ENCODE measurements around the gene COA1. TPM values are rescaled to one million over a fixed set of nuclear protein-coding genes. Genes with fewer than 3 reads are reported as not detected.

The COA1 gene
- polyA plus RNA-seq, 1 donor from 2014 or later, result 157 TPM

- Histone ChIP-seq H3K27ac (ENCODE audit: low read length) (no peak overlapping the region), H3K9me2 (ENCODE audit: insufficient read depth, low read length) (no peaks in the 10 kb centered on the region), H3F3A (ENCODE audit: insufficient read depth, low read length, poor library complexity, severe bottlenecking) (no peaks in the 10 kb centered on the region), H3K9ac (ENCODE audit: low read length) (no peak overlapping the region), H4K20me1 (ENCODE audit: insufficient read depth) (no peaks in the 10 kb centered on the region), H3K36me3 (ENCODE audit: insufficient read depth, low read length) (no peaks in the 10 kb centered on the region), H3K9me3 (ENCODE audit: low read length) (no peaks in the 10 kb centered on the region), H3K4me2 (ENCODE audit: low read length) (no peak overlapping the region), H3K4me3 (ENCODE audit: low read length) (no peak overlapping the region), H3K79me2 (replicated peaks; ENCODE audit: insufficient read depth, low read length) (no peaks in the 10 kb centered on the region), H3K27me3 (ENCODE audit: insufficient read depth, low read depth, low read length) (no peaks in the 10 kb centered on the region), H2AFZ (ENCODE audit: low read depth, low read length) (no peak overlapping the region)
- no peak for TF ChIP-seq REST (IDR thresholded peaks at IDR 0.05; ENCODE audit: borderline replicate concordance)
- no peak for TF ChIP-seq EP300 (conservative IDR thresholded peaks at IDR 0.05; ENCODE audit: poor library complexity, severe bottlenecking)
- no peak for TF ChIP-seq EZH2 (IDR thresholded peaks at IDR 0.05; ENCODE audit: borderline replicate concordance, insufficient read depth, low read length, poor library complexity, severe bottlenecking)
- no peak for TF ChIP-seq SMC3 (conservative IDR thresholded peaks at IDR 0.05; ENCODE audit: poor library complexity)
- TF ChIP-seq, protein P1, sequence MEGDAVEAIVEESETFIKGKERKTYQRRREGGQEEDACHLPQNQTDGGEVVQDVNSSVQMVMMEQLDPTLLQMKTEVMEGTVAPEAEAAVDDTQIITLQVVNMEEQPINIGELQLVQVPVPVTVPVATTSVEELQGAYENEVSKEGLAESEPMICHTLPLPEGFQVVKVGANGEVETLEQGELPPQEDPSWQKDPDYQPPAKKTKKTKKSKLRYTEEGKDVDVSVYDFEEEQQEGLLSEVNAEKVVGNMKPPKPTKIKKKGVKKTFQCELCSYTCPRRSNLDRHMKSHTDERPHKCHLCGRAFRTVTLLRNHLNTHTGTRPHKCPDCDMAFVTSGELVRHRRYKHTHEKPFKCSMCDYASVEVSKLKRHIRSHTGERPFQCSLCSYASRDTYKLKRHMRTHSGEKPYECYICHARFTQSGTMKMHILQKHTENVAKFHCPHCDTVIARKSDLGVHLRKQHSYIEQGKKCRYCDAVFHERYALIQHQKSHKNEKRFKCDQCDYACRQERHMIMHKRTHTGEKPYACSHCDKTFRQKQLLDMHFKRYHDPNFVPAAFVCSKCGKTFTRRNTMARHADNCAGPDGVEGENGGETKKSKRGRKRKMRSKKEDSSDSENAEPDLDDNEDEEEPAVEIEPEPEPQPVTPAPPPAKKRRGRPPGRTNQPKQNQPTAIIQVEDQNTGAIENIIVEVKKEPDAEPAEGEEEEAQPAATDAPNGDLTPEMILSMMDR (IDR thresholded peaks at IDR 0.05; ENCODE audit: poor library complexity, severe bottlenecking), result no peak
- no peak for TF ChIP-seq POLR2AphosphoS5 (IDR thresholded peaks at IDR 0.05)
- no peak for TF ChIP-seq RAD21 (conservative IDR thresholded peaks at IDR 0.05)
- TF ChIP-seq TAF1 (IDR thresholded peaks at IDR 0.05; ENCODE audit: low read depth), result no peak
- TF ChIP-seq MXI1 (conservative IDR thresholded peaks at IDR 0.05; ENCODE audit: poor library complexity, severe bottlenecking), result no peak
These were observed 98.8 kb downstream of the COA1 start for GRCh38 chr7:43630482-43630881.

- no peak overlapping the region for H3K9ac ChIP-seq (ENCODE audit: low read length)
- H3K27ac ChIP-seq (ENCODE audit: low read length), result no peak overlapping the region
- H3F3A ChIP-seq (ENCODE audit: insufficient read depth, low read length, poor library complexity, severe bottlenecking), result no peaks in the 10 kb centered on the region
- H3K4me2 ChIP-seq (ENCODE audit: low read length), result no peak overlapping the region
- H4K20me1 ChIP-seq (ENCODE audit: insufficient read depth), result no peaks in the 10 kb centered on the region
- no peaks in the 10 kb centered on the region for H3K36me3 ChIP-seq (ENCODE audit: insufficient read depth, low read length)
- H2AFZ ChIP-seq (ENCODE audit: low read depth, low read length), result no peak overlapping the region
- H3K27me3 ChIP-seq (ENCODE audit: insufficient read depth, low read depth, low read length), result no peaks in the 10 kb centered on the region
- no peaks in the 10 kb centered on the region for H3K9me3 ChIP-seq (ENCODE audit: low read length)
- no peaks in the 10 kb centered on the region for H3K9me2 ChIP-seq (ENCODE audit: insufficient read depth, low read length)
- TF ChIP-seq POLR2AphosphoS5 (IDR thresholded peaks at IDR 0.05) (no peak), EP300 (conservative IDR thresholded peaks at IDR 0.05; ENCODE audit: poor library complexity, severe bottlenecking) (no peak), SMC3 (conservative IDR thresholded peaks at IDR 0.05; ENCODE audit: poor library complexity) (no peak), MXI1 (conservative IDR thresholded peaks at IDR 0.05; ENCODE audit: poor library complexity, severe bottlenecking) (no peak), EZH2 (IDR thresholded peaks at IDR 0.05; ENCODE audit: borderline replicate concordance, insufficient read depth, low read length, poor library complexity, severe bottlenecking) (no peak), TAF1 (IDR thresholded peaks at IDR 0.05; ENCODE audit: low read depth) (no peak), RAD21 (conservative IDR thresholded peaks at IDR 0.05) (no peak), REST (IDR thresholded peaks at IDR 0.05; ENCODE audit: borderline replicate concordance) (no peak)
- TF ChIP-seq, protein P1 (IDR thresholded peaks at IDR 0.05; ENCODE audit: poor library complexity, severe bottlenecking), result no peak
- no peak overlapping the region for H3K4me3 ChIP-seq (ENCODE audit: low read length)
- no peaks in the 10 kb centered on the region for H3K79me2 ChIP-seq (replicated peaks; ENCODE audit: insufficient read depth, low read length)
These were observed 99.5 kb downstream of the COA1 start for GRCh38 chr7:43629857-43630256.

Measured in neural cell (in vitro differentiated cells).